Measurements from ENCODE around the gene MSH5.

GRCh38 chr6:31776485-31776988, 36.7 kb downstream of the MSH5 start:
- TF ChIP-seq CTCF (IDR thresholded peaks at IDR 0.05) (no peak), EZH2 (IDR thresholded peaks at IDR 0.05) (no peak), EZH2phosphoT487 (IDR thresholded peaks at IDR 0.05) (no peak)

Measured in neural progenitor cell (in vitro differentiated cells).